GM18508 (cell line): Measurements from ENCODE around the gene CKM.

Experiments used
- ATAC-seq: cut with Tn5 transposase; IDR thresholded peaks from one replicate; pipeline ENCODE4 v1.9.1; 2021; ENCODE audit warnings: moderate number of reproducible peaks; ENCODE audit not compliant: insufficient read depth, unreplicated experiment

Gene CKM

DNA sequence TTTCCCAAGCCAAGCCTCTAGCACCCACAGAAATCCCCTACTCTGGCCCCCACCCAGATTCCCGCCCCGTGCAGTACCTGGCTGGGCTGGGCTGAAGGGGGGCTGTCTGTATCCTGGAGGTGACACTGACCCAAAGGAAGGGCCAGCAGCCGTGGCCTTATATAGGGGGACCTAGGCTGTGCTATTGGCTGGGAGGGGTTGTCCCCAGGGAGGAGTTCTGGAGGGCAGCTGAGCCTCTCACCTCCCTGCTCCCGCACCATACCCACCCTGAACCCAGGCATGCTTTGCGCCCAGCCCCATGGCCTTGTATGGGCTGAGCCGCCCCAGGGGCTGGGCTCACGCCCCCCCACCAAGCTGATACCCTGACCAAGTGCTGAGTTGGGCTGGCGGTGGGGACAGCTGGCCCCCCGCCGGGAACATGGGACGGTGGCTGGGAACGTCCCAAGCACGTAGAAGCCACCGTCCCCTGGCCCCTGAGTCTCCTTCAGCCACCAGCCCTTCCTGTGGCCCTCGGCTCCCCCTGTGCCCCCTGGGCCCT is at the start of gene CKM:
Gene CKM, minus strand, starts transcription at position 132 of the 538 bp plus-strand sequence. CDS start 3,162 bp downstream, outside the sequence.
- no peak for ATAC-seq

DNA sequence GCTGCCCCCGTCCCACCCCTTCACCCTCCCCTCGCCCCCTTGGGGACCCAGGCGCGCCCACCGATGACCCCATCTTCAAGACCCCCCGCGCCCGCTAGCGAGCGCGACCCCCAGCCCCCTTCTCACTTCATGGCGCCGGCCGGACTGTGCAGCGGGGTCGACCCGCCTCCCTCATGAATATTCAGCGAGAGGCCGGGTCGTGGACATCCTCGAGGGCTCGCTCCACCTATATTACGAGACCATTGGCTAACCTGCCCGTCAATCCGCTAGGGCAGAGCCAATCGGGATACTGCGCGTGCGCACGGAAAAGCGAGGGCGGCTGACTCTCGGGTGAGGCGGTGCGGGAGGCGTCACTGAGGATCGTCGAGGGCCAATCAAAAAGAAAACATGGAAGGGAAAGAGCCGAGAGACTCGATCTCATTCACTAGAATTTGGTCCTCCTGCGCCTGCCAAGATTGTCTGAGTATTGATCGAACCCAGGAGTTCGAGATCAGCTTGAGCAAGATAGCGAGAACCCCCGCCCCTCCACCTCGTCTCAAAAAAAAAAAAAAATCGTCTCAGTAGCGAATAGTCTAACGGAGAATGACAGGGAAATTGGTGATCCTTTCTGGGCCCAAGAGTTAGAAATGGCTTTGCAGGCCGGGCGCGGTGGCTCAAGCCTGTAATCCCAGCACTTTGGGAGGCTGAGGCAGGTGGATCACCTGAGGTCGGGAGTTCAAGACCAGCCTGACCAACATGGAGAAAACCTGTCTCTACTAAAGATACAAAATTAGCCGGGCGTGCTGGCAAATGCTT is 47.9 kb upstream of the CKM start, which contains the start of gene ERCC2:
Gene ERCC2, minus strand, starts transcription at position 164 of the 795 bp plus-strand sequence. Its CDS starts 33 bp downstream, at position 131.
- peak; percentile 71 for ATAC-seq

DNA sequence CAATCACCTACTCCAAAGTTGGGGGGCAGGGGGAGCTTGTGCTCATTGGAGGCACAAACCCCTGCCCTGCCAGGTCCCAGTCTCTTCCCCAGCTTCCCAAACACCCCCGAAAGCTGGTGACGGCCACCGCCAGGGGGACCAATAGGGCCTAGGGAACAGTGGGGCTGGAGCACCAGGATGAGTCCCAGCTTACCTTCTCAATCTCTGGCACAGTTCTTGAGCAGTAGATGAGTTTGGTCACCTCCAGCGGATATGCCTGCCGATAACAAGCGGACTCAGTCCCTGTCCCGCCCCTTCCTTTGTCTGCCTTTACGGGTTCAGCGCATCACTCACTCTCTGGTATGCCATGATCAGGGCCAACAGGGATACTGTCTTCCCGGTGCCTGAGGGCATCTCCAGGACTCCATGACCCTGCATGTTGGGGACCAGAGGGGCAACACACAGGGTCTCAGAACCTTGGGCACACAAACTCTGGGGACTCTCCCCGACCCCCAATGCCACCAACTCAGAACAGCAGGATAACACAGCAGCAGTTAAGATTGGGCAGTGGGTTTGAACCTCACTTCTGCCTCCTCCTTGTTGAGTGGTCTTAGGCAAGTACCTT is 46.2 kb upstream of the CKM start:
- ATAC-seq = no peak

DNA sequence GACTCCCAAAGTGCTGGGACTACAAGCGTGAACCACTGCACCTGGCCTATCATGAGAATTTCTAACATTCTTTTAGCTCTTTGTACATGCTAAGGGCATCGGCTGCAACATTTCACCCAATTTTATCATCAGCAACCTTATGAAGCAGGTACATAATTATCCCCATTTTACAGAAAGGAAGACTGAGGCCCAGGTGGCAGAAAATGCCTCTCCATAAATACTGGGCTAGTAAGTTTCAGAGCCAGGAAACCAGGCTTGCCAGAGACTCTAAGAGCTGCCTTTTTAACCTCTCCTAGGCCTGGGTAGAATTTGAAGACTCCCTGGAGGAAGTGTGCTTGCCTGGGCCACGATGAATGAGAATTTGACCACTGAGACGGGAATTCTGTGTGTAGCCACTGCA is 45.5 kb upstream of the CKM start:
- no peak for ATAC-seq

DNA sequence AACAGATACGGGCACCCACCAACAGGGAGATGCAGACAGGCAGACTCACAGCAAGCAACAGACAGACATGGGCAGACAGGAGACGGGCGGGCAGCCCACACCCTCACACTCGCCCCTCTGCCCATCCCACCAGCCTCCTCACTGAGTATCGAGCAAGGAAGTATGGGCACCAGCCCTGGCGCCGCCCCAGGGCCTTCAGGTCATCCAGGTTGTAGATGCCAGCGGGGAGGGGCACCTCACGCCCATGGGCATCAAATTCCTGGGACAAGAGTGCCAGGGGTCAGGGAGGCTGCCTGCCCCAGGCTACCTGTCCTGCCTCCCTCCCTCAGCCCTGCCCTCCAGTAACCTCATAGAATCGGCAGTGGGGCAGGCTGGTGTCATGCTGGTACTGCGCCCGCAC is 42.0 kb upstream of the CKM start:
- no peak for ATAC-seq

DNA sequence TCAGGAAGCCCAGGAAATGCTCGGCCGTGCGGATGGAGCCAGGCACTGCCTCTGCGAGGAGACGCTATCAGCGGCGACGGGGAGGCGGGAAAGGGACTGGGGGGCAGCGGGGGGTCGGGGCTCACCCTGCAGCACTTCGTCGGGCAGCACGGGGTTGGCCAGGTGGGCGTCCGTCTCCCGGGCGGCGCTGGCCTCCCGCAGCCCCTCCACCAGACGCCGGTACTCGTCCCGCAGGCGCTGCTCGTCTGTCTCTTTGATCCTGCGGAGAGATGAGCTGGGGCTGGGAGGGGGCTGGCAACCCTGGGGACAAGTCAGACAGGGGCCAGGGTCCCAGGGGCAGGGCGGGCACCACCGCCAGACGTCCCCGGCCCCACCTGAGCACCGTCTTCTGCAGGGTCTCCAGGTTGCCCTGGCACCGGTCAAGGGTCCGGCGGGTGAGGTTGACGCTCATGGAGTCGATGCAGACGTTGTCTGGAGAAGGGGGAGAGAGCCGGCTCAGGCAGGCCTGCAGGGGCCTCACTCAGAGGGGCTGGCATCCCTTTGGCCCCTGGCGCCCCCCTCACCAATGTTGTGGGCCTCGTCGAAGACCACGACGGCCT is 41.3 kb upstream of the CKM start:
- no peak for ATAC-seq

DNA sequence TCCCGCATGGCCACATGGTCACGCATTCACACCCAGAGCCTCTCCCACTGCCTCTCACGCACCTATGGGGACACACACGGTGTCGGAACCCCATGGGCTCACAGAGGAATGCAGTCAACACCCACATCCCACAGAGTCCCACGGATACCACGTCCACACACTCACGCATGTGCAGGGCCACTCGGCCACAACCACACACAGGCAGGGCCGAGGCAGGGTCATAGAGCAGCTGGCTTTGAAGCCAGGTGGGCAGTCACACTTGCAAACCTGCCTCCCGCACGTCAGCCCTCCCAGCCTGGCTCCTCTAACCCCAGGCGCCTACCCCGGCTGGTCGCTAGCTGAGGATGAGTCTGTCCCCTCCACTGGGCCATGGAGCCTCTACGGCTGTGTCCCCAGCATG is 39.6 kb upstream of the CKM start:
- ATAC-seq = no peak

DNA sequence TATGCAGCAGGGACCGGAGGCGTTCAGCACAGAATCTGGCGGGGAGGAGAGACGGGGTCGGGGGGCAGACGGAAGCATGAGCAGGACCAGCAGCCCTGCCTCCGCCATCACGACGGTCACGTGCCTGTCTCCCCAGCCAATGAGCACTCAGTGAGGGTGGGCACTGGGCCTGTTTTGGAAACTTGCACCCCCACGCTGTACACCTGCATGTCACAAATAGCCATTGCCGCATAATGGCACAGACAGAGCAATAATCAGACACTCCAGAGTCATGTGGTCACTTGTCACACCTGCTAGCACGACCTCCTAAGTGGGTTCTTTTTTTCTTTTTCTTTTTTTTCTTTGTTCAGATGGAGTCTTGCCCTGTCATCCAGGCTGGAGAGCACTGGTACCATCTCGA is 38.9 kb upstream of the CKM start:
- ATAC-seq = no peak

DNA sequence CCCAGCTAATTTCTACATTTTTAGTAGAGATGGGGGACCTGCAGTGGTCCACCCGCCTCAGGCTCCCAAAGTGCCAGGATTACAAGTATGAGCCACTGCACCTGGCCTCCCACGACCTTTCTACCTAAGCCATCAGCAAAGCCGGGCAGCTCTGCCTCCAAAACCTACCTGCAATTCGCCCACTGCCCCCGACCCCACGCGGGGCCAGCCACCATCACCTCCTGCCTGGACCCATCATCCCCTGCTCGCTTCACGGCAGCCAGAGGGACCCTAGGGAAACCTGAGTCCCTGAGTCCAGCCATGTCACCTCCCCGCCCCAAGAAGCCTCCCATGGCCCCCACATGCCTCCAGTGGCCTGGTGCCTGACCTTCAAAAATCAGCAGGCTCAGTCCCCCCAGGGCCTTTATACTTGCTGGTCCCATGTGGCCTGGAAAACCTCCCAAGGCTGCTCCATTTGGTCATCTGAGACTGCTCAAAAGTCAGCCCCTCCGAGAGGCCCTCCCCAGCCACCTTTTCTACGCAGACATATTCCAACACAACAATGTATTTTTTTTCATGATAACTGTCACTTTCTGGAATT is 35.6 kb upstream of the CKM start:
- ATAC-seq = no peak

DNA sequence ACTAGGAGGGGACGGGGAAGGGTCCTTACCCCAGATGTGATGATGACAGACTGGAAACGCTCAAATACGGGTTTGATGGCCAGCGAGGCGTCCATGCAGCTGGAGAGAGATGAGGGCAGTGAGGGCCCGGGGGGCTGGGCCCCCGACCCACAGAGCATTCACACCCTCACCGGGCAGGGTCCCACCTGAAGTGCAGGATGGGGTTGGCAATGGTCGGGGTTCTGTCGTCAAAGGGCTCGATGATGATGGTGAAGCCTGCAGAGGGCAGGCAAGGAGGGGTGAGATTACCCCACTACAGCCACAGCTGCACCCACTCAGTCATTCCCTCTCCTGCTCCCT is 34.7 kb upstream of the CKM start:
- no peak for ATAC-seq

DNA sequence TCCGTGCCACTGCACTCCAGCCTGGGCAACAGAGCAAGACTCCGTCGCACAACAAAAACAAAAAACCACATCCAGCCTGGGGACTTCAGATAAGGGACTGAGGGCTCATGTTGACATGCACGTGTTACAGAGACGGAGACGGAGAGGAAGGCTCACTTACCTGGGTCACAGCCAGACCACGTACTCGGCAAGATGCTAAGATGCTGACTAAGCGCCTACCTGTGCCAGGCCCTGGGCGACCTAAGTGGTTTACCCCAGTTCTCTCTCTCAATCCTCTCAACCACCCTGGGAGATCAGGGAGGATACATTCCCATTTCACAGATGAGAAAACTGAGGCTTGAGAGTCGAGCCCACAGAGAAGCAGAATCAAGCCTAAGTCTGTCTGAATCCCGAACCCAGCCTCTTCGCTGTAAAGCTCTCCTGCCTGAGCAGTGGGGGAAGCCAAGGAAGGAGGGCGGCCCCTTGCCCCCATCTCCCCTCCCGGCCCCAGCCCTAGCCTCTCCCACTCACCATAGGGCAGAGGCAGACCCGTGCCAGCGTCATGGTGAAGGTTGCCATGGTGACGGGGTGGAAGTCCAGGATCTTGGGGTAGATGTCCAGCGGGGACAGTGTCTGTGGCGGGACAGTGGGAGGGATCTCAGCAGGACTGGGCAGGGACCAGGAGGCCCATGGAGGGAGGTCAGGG is 34.2 kb upstream of the CKM start:
- no peak for ATAC-seq

DNA sequence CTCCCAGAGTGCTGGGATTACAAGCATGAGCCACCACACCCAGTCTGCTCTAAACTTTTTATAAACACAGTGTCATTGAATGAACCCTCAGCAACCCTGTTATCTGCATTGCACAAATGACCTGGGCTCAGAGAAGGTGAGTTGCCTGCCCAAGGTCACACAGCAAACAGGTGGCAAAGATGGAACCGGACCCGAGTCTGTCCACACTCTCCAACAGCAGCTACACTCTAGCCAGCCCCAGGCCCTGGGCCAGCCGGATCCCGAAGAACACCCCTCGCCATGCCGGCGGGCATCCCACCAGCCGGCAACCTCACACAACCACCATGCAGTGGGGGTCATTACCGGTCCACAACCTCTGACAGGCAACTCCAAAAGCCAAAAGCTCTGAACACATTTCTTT is 33.2 kb upstream of the CKM start:
- no peak for ATAC-seq

DNA sequence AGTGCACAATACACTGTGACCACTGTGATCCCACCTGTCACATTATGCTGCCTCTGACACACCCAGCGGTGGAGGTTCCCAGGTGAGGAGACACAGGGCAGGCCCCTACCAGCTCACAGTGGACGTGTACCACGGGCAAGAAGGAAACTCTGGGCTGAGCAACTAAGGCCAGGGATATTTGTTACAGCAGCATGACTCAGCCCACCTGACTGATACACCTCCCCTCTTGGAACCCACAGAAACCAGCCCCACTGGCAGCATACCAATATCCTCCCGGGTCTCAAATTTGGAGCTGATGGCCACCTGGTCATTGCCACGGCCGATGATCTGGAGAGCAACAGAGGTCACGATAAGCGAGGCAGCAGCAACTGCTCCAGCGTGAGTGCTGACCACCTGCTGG is 32.7 kb upstream of the CKM start:
- no peak for ATAC-seq

DNA sequence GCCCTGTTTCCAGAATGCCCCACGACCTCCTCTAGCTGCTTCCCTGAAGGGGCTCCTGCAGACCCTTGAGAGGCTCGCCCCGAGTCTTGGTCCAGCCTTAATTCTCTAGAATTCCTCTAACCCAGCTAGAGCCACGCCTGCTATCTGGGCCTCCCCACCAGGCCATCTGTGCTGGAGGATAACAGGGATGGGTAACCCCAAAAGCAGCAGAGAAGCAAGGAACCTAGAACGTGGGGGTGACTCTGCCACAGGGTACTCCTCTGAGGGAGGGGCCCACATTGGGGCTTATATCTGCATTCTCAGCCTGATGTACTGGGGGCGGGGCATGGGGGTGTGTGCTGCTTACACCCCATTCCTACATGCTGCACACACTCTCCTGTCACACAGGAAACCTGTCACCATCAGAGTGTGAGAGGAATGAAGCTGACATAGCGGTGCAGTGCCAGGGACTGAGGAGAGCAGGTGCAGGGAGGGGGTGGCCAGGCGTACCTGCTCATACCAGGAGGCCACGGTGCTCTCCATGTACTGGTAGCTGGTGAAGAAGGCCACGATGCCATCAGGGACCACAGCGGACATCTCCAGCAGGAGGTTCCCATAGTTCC is 31.7 kb upstream of the CKM start:
- ATAC-seq = no peak

DNA sequence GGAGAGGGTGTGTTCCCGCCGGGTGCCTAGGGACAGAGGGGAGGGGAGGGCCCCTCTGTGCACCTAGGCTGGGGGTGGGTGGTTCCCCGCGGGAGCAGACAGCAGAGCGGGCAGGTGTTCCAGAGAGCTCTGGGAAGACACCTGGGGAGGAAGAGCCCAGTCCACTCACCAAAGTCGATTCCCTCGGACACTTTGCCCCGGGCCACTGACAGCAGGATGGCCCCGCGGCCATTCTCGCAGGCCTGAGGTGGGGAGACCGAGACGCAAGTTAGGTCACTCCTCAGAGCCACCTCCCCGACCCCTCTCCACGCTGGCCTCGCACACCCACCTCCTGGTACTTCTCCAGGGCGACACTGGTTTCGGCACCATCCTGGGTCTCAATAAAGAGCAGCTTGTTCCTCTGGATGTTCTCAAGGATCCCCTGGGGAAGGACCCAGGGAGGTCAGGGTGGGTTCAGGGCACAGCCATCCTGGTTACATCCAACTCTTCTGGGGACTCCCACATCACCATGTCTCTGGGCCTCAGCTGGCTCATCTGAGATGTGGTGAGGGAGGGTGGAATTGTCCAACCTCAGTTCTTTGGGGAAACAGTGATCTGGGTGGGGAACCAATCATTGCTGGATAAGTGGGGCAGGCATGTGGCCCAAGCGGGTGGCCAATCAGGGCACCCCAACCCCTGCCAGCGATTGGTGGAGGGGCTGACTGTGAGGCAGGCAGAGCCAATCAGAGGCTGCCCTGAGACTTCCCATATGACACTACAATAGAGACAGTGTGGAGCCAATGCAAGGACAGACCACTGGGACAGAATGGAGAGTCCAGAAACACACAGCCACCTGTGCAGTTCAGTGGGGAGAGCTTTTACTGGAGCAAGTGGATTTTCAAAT is 30.5 kb upstream of the CKM start:
- ATAC-seq = no peak

DNA sequence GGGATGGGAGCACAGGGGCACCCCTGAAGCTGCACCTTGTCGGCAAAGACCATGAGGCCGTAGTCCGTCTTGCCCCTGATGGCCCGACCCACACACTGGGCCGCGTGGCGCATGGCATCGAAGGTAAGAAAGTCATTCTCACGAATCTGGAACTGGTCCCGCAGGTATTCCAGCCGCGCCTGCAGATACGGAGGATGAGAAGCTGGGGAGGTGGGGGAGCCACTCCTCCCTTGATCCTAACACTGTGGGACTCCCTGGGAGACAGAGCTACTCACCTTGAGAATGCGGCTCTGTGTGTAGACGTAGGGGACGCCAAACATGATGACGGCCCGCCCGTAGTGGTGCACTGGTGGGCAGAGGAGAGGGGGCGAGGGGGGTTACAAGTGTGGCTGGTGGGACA is 29.8 kb upstream of the CKM start:
- ATAC-seq = no peak

DNA sequence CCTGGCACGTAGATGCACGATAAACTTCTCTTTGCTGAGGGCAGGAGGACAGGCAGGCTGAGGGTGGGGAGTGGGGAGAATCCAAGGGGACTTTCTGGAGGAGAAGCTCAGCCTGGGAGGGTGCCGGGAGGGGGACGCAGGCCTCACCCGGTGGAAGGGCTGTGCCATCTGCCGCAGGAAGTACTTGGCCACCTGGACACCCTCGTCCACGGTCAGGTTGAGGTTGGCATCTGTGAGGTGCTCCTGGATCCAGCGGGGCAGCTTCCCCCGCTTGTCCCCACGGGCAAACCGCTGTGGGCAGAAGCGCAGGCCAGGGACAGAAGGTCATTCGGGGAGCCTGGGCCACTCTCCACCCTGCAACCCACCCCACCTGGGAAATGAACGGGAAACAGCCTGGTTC is 29.4 kb upstream of the CKM start:
- no peak for ATAC-seq

DNA sequence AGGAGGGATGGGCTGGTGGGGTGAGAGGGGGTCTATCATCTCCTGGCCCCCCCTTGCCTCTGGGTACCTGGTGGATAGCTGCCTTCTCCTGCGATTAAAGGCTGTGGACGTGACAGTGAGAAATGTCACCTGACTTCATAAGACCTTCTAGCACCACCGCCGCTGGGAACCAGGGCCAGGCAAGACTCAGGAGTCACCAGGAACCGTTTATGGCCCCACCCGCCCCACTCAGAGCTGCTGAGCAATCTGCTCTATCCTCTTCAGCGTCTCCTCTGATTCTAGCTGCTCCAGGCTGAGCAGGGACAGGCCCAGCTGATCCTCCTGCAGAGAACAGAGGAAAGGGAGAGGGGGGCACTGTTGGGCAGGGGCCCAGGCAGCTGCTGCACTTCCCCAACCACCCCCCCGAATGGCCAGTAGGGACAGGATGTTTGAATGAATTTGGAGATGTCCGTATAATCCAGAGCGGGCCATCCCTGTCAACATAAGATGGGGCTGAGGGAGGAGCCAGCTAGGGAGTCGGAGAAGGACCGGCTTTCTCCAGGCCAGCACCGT is 28.8 kb upstream of the CKM start:
- ATAC-seq = no peak

DNA sequence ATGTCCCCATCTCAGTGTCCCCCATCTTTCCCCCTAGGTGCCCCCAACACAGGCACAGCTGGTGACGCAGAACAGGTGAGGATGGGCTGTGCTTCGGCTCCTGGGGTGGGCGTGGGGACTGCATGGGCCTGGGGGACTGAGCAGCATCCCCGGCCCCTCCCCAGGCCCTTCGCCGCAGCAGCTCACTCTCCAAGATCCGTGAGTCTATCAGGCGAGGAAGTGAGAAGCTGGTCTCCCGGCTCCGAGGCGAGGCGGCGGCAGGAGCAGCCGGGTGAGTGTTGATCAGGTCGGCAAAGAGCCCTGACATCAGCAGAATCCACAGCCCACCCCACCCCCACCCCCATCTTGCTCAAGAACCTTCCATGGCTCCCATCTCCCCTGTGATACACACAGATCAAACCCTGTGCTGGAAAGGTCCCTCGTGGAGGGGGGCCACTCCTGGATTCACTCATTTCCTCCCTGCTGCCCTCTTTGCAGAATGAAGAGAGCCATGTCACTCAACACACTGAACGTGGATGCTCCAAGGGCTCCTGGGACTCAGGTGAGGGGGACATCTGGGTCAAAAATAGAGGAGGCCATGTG is 27.9 kb upstream of the CKM start:
- ATAC-seq = no peak
